Esophagus muscularis mucosa (tissue), 4 donors: Measurements from ENCODE around the gene MBIP. TPM values are rescaled to one million over a fixed set of nuclear protein-coding genes. Genes with fewer than 3 reads are reported as not detected.

Source experiments
- DNase-seq: peaks from one replicate; pipeline ENCODE4 v3.0.0-alpha.2; 2017; ENCODE audit errors: extremely low spot score
- H3K27ac ChIP-seq, 4 donors: fragments of 200-600 bp; sonication (generic); replicated peaks in 1 of 4; 1 replicate in 3 of 4; 2 replicates in 1 of 4; pipeline ENCODE4 v1.5.1; 2016 to 2019; ENCODE audit warnings: mild to moderate bottlenecking in 1 of 4
- H3K27me3 ChIP-seq, 4 donors: fragments of 200-600 bp; sonication (generic); one replicate each; pipeline versions ENCODE4 v1.5.1 to v1.6.0; 2016 to 2019
- H3K36me3 ChIP-seq, 4 donors: fragments of 200-600 bp; sonication (generic); one replicate each; pipeline ENCODE4 v1.5.1; 2016 to 2019
- H3K4me1 ChIP-seq, 4 donors: fragments of 200-600 bp; sonication (generic); one replicate each; pipeline ENCODE4 v1.5.1; 2016 to 2019
- H3K4me3 ChIP-seq, 4 donors: fragments of 200-600 bp; sonication (generic); 1 replicate in 2 of 4; 2 replicates in 2 of 4; pipeline ENCODE4 v1.5.1; 2016 to 2019; ENCODE audit warnings: mild to moderate bottlenecking in 4 of 4, moderate library complexity in 1 of 4
- H3K9me3 ChIP-seq, 4 donors: fragments of 200-600 bp; sonication (generic); 1 replicate in 3 of 4; 2 replicates in 1 of 4; pipeline ENCODE4 v1.5.1; 2016 to 2019
- EP300 ChIP-seq: sonication (generic); formaldehyde crosslinking; IDR thresholded peaks from one replicate; pipeline ENCODE4 v1.6.1; 2017; ENCODE audit warnings: antibody characterized with exemption
- POLR2A ChIP-seq: fragments of 450-650 bp; IDR thresholded peaks from one replicate; pipeline ENCODE4 v1.6.1; 2017; ENCODE audit warnings: antibody characterized with exemption, moderate library complexity, mild to moderate bottlenecking, low read depth
- POLR2AphosphoS5 ChIP-seq, 2 donors: sonication (generic); formaldehyde crosslinking; IDR thresholded peaks; one replicate each; pipeline ENCODE4 v1.6.1; 2017; ENCODE audit warnings: antibody characterized with exemption in 2 of 2
- WGBS: methylation state at CpG from one replicate; pipeline ENCODE4 v1.1.5; 2018; 5-methylcytosine and 5-hydroxymethylcytosine counted together
- intact Hi-C: fragments of 100-400 bp; cut with DNase I; formaldehyde crosslinking; loops from one replicate; pipeline ENCODE4 v1.15.1; 2023
- total RNA-seq, 4 donors: library from RNA; depleted of rRNA; stranded (reverse); fragments of >200 nt; gene quantifications; one replicate each; pipeline versions ENCODE4 v1.1.0 to v1.2.1, GENCODE V29; 2016
- TF ChIP-seq, protein P1 (sequence below), 3 experiments: fragments of 200-600 bp in 2 of 3; fragments of 450-650 bp in 1 of 3; sonication (generic) in 2 of 3; IDR thresholded peaks; one replicate each; pipeline ENCODE4 v1.5.1; 2017 to 2019; ENCODE audit warnings: antibody characterized with exemption in 3 of 3, mild to moderate bottlenecking in 2 of 3, moderate library complexity in 1 of 3

The MBIP gene
- total RNA-seq, 4 donors from 2014 or later = 10.8 to 16.2 (median 12.9) TPM

DNA sequence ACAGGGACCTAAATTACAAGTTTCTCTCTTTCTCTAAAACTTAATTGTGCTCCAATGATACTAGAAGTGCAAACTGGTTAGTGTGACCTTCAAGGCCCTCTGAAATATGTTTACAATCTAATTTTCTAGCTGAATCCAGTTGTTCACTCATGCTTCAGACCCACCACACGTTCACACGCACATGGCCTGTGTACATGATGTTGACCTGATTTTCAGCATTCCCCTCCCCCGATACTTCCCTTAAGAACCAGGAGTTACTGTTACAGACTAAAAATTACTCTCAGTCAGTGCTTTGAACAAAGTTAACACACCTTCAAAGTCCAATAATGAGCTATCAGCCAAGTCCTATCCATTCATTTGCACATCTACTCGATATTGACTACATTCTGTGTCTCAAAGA lies 16.5 kb downstream of the MBIP start:
- Histone ChIP-seq H3K4me3 (no peak overlapping the region), H3K27me3 (no peaks in the 10 kb centered on the region), H3K4me1 (no peaks in the 10 kb centered on the region), H3K36me3 (peaks cover 24 to 96% (median 68%) of the 10 kb centered on the region in 4 donors), H3K27ac (no peak overlapping the region), H3K9me3 (no peaks in the 10 kb centered on the region)
- WGBS = 77% methylated on average over 4 of the region's 4 CpGs
- intact Hi-C loops = no loop called here
- no peak for DNase-seq
- TF ChIP-seq POLR2A = no peak
- TF ChIP-seq POLR2AphosphoS5 (IDR thresholded peaks at IDR 0.05) = no peak
- no peak for TF ChIP-seq EP300
- TF ChIP-seq, protein P1, sequence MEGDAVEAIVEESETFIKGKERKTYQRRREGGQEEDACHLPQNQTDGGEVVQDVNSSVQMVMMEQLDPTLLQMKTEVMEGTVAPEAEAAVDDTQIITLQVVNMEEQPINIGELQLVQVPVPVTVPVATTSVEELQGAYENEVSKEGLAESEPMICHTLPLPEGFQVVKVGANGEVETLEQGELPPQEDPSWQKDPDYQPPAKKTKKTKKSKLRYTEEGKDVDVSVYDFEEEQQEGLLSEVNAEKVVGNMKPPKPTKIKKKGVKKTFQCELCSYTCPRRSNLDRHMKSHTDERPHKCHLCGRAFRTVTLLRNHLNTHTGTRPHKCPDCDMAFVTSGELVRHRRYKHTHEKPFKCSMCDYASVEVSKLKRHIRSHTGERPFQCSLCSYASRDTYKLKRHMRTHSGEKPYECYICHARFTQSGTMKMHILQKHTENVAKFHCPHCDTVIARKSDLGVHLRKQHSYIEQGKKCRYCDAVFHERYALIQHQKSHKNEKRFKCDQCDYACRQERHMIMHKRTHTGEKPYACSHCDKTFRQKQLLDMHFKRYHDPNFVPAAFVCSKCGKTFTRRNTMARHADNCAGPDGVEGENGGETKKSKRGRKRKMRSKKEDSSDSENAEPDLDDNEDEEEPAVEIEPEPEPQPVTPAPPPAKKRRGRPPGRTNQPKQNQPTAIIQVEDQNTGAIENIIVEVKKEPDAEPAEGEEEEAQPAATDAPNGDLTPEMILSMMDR (IDR thresholded peaks at IDR 0.05) = no peak

DNA sequence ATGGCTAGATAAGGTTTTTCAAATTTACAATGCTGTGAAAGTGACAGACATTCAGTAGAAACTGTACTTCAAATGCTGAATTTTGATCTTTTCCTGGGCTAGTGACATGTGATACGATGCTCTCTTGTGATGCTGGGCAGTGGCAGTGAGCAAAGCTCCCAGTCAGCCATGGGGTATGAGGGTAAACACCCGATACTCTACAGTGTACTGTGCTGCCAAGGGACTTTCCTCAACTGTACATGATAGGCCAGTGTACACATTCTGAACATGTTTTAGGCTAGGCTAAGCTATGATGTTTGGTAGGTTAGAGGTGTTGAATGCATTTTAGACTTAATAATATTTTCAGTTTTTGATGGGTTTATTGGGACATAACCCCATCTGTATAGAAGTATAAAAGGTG lies 17.6 kb downstream of the MBIP start:
- Histone ChIP-seq H3K27ac (no peak overlapping the region), H3K9me3 (no peaks in the 10 kb centered on the region), H3K4me3 (no peak overlapping the region), H3K36me3 (peaks cover 25 to 96% (median 68%) of the 10 kb centered on the region in 4 donors), H3K27me3 (no peaks in the 10 kb centered on the region), H3K4me1 (no peaks in the 10 kb centered on the region)
- 94% methylated on average over 2 of the region's 2 CpGs for WGBS
- TF ChIP-seq POLR2A = no peak
- TF ChIP-seq EP300 = no peak
- TF ChIP-seq POLR2AphosphoS5 (IDR thresholded peaks at IDR 0.05) = no peak
- TF ChIP-seq, protein P1 (IDR thresholded peaks at IDR 0.05) = no peak
- intact Hi-C loops = no loop called here
- no peak for DNase-seq

DNA sequence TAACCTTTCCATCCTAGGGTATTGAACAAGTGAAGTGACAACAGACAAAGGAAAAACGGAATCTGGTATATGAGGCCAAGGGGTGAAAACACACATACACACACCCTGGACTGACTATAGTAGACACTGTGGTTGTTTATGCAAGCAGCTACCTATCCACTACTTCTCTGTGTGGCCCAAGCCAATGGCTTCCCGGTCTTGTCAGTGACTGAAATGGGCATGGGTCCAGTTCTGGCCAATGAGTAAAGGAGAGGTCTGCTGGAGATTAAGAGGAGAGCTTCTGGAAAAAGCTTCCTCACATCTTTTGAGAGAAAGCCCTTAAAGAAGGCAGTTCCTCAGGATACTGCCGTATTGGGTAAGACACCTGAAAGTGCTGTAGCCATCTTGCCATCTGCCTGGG lies 19.3 kb downstream of the MBIP start:
- Histone ChIP-seq H3K9me3 (no peaks in the 10 kb centered on the region), H3K27me3 (no peaks in the 10 kb centered on the region), H3K27ac (no peak overlapping the region), H3K4me1 (no peaks in the 10 kb centered on the region), H3K4me3 (no peak overlapping the region), H3K36me3 (peaks cover 24 to 99% (median 73%) of the 10 kb centered on the region in 4 donors)
- TF ChIP-seq, protein P1 (IDR thresholded peaks at IDR 0.05) = no peak
- TF ChIP-seq EP300 (no peak), POLR2A (no peak), POLR2AphosphoS5 (IDR thresholded peaks at IDR 0.05) (no peak)
- DNase-seq = no peak
- WGBS = 89% methylated on average over 3 of the region's 3 CpGs
- intact Hi-C loops = no loop called here

DNA sequence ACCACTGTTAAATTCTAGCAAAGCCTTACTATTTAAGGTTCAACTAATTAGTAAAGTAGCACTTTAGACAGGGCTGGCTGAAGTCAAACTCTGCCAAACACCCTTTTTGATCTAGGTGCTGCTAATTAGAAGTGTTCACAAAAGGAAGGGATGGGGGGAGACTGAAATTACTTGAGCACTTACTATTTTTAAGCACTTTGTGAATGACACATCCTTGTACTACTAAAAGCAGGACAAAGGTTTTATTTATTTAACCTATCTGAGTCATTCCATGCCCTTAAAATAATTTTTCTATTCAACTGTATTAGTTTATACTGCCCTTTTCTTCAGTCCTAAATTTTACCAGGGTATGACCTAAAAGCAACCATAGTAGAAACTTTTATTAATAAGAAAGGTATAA lies 20.1 kb downstream of the MBIP start:
- no peak for DNase-seq
- Histone ChIP-seq H3K9me3 (no peaks in the 10 kb centered on the region), H3K36me3 (peaks cover 24 to 94% (median 66%) of the 10 kb centered on the region in 4 donors), H3K4me3 (no peak overlapping the region), H3K4me1 (no peaks in the 10 kb centered on the region), H3K27me3 (no peaks in the 10 kb centered on the region), H3K27ac (no peak overlapping the region)
- TF ChIP-seq POLR2A = no peak
- intact Hi-C loops = no loop called here

DNA sequence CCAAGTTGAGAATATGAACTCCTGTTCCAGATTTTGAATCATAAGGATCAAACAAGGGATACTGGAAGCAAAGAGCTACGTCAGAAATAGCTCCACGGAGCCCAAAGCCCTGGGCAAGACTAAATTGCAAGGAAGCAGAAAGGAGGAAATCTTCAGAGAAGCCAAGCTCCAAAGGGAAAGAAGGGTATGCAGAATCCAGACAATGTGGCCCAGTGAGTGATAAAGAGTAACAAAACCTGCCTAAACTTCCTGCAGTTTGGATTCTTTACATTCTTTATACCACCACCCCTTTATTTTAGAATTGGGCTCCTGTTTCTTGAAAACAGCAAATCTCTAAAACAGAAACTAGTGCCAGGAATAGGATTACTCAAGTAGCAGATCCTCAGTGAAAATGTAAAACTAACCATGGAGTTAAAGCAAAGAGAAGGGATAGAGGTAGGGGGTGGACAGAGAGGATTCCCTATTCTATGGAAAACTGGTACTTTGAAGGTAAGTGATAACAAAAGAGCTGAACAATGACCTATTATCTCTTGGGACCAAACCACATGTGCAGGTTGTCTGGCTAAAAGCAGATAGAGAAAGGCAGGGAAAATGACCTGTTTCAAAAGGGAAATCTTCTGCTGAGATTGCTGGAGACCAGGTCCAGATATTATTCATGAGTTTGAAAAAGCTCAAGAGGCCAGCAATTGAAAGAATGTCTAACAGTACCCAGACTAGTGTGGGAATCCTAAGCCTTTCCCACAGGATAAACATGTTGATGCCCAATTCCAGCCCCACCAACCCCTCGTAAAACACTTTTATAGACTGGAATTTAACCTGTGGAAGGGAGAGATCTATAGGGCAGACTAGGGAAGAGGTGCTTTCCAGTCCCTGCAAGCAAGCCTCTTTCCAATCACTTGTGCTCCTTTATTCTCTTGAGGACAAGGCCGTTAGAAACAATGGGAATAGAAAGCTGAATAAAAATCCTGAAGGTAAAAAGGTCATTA lies 24.5 kb downstream of the MBIP start:
- Histone ChIP-seq H3K36me3 (peaks cover 19 to 56% (median 40%) of the 10 kb centered on the region in 4 donors), H3K27me3 (no peaks in the 10 kb centered on the region), H3K4me1 (no peaks in the 10 kb centered on the region), H3K27ac (no peak overlapping the region), H3K9me3 (no peaks in the 10 kb centered on the region), H3K4me3 (no peak overlapping the region)
- WGBS = 78% methylated on average over 4 of the region's 4 CpGs
- TF ChIP-seq POLR2A = no peak
- TF ChIP-seq, protein P1 (IDR thresholded peaks at IDR 0.05) = no peak
- TF ChIP-seq EP300 = no peak
- no peak for TF ChIP-seq POLR2AphosphoS5 (IDR thresholded peaks at IDR 0.05)
- intact Hi-C loops = no loop called here
- no peak for DNase-seq
